Stimulated activated effector memory CD8-positive, alpha-beta T cell treated with anti-CD3 and anti-CD28 coated beads, Interleukin-12 subunit alpha, Interleukin-12 subunit beta, amount 100 ng/mL, for 72 hours (primary cell): Measurements from ENCODE around the gene SFMBT2.
"Not testable (repeated sequence)": the region's sequence is repeated elsewhere in the genome, so short reads cannot be mapped to it uniquely, and the experiment has no call there.

Experiments
- ATAC-seq: fragments of 150-1000 bp; cut with Tn5 transposase; 2 replicates; pipeline ENCODE4 v1.10.0; 2021
- DNase-seq, 2 donors: peaks; one replicate each; pipeline ENCODE4 v3.0.0; 2021 to 2022; ENCODE audit warnings: low spot score in 2 of 2
- H3K27ac Mint-ChIP-seq: one replicate; pipeline ENCODE4 v1.8.0; 2022; ENCODE audit warnings: mild to moderate bottlenecking, mixed read lengths
- H3K36me3 Mint-ChIP-seq: one replicate; pipeline ENCODE4 v1.8.0; 2022; ENCODE audit warnings: mild to moderate bottlenecking, mixed read lengths
- H3K4me1 Mint-ChIP-seq: one replicate; pipeline ENCODE4 v1.8.0; 2022; ENCODE audit warnings: mixed read lengths
- H3K4me3 Mint-ChIP-seq: one replicate; pipeline ENCODE4 v1.8.0; 2022; ENCODE audit warnings: mild to moderate bottlenecking, mixed read lengths
- H3K9me3 Mint-ChIP-seq: one replicate; pipeline ENCODE4 v1.8.0; 2022; ENCODE audit warnings: mixed read lengths

The SFMBT2 gene

DNA sequence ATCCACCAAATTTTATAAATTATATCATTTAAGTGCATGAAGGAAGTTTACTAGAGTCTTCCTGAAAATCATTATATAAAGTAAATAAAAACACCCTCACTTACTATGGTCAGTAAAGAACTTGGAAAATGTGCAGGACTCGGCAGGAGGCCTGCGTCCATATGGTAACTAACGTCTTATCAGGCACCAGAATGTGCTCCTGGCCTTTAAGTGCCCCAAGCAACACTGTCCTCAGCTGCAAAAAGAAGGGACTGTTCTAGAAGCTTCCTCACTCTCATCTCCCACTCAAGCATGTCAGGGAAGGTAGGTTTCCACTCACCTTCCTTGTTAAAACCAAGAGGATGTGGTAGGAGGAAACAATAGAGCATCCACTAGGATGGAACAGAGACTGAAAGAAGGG is 11.3 kb downstream of the SFMBT2 start:
- Mint-ChIP-seq H3K4me1 (peaks cover 64% of the 10 kb centered on the region), H3K36me3 (peaks cover 18% of the 10 kb centered on the region), H3K27ac (peak overlapping the region; percentile 56), H3K4me3 (no peak overlapping the region), H3K9me3 (no peaks in the 10 kb centered on the region)
- no peak for ATAC-seq
- DNase-seq = no peak

GRCh38 chr10:7397049-7398035 is 13.5 kb downstream of the SFMBT2 start:
- H3K9me3 Mint-ChIP-seq = no peaks in the 10 kb centered on the region
- H3K27ac Mint-ChIP-seq = peak overlapping the region; percentile 17
- peaks cover 27% of the 10 kb centered on the region for H3K36me3 Mint-ChIP-seq
- peaks cover 67% of the 10 kb centered on the region for H3K4me1 Mint-ChIP-seq
- peak overlapping the region; percentile 11 for H3K4me3 Mint-ChIP-seq
- no peak for DNase-seq
- peak; percentile 99 for ATAC-seq

- H3K4me1 Mint-ChIP-seq = peaks cover 59% of the 10 kb centered on the region
- DNase-seq = not testable (repeated sequence)
These were observed 18.5 kb downstream of the SFMBT2 start for GRCh38 chr10:7392301-7392700.

GRCh38 chr10:7391748-7392147 is 19.1 kb downstream of the SFMBT2 start:
- ATAC-seq = no peak
- Mint-ChIP-seq H3K36me3 (peaks cover 24% of the 10 kb centered on the region), H3K4me1 (peaks cover 59% of the 10 kb centered on the region), H3K4me3 (no peak overlapping the region), H3K9me3 (no peaks in the 10 kb centered on the region), H3K27ac (no peak overlapping the region)
- DNase-seq = no peak

More at GRCh38 chr10:7392301-7392700, 18.5 kb downstream of the SFMBT2 start:
- not testable (repeated sequence) for H3K9me3 Mint-ChIP-seq, ATAC-seq, H3K27ac Mint-ChIP-seq, H3K4me3 Mint-ChIP-seq
- peaks cover 25% of the 10 kb centered on the region for H3K36me3 Mint-ChIP-seq

- H3K36me3 Mint-ChIP-seq = peaks cover 26% of the 10 kb centered on the region
These were observed 20.1 kb downstream of the SFMBT2 start for GRCh38 chr10:7390689-7391110.

DNA sequence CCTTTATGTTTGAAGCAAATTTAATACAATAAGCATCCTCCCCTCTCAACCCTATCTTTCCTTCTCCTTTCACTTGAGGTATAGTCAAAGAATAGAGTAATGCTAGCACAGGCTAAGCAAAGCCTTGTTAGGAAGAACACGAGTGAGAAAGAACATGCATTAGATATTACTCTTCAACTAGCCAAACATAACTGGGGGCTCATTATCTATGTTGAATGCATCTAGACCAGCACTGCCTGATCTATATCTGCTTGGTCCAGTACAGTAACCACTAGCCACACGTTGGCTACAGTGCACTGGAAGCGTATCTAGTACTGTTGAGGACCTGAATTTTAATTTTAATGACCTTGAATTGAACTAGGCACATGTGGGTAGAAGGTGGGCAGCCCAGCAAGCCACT is 21.0 kb downstream of the SFMBT2 start:
- Mint-ChIP-seq H3K4me3 (no peak overlapping the region), H3K9me3 (no peaks in the 10 kb centered on the region), H3K27ac (peak overlapping the region; percentile 79), H3K4me1 (peaks cover 60% of the 10 kb centered on the region), H3K36me3 (peaks cover 23% of the 10 kb centered on the region)
- DNase-seq (no peak), ATAC-seq (peak; percentile 62)

More at GRCh38 chr10:7390689-7391110, 20.1 kb downstream of the SFMBT2 start:
- H3K9me3 Mint-ChIP-seq, H3K27ac Mint-ChIP-seq, DNase-seq, H3K4me3 Mint-ChIP-seq, ATAC-seq: not testable (repeated sequence)
- H3K4me1 Mint-ChIP-seq = peaks cover 59% of the 10 kb centered on the region

DNA sequence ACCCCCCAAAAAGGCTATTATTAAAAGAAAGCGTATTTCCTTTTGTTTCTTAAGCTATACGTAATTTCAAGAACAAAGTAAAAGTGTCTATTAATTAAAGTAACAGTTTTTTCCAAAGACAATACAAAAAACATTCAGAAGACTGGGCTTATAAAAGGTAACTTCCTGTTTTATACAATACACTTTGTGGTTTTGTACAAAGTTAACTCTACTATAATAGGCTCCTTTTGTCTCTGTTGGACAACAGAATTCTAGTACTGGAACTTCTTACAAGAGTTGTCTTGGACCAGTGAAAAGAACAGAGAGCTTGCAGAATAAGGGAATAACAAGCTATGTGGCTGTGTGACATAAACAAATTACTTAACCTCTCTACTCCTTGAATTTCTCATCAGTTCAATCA is 21.5 kb downstream of the SFMBT2 start:
- peak overlapping the region; percentile 79 for H3K27ac Mint-ChIP-seq
- no peak overlapping the region for H3K4me3 Mint-ChIP-seq
- DNase-seq (no peak), ATAC-seq (no peak)
- H3K4me1 Mint-ChIP-seq = peaks cover 59% of the 10 kb centered on the region
- H3K9me3 Mint-ChIP-seq = no peaks in the 10 kb centered on the region
- H3K36me3 Mint-ChIP-seq = peaks cover 22% of the 10 kb centered on the region

GRCh38 chr10:7388602-7389001 is 22.2 kb downstream of the SFMBT2 start:
- peak; percentile 90 for ATAC-seq
- Mint-ChIP-seq H3K9me3 (no peaks in the 10 kb centered on the region), H3K4me1 (peaks cover 54% of the 10 kb centered on the region), H3K4me3 (peak overlapping the region; percentile 52), H3K36me3 (peaks cover 18% of the 10 kb centered on the region), H3K27ac (peak overlapping the region; percentile 79)
- peak in 1 of 2 donors; percentile 58 for DNase-seq

- Mint-ChIP-seq H3K27ac (peak overlapping the region; percentile 79), H3K4me1 (peaks cover 59% of the 10 kb centered on the region), H3K36me3 (peaks cover 19% of the 10 kb centered on the region), H3K4me3 (peak overlapping the region; percentile 52)
- not testable (repeated sequence) for H3K9me3 Mint-ChIP-seq, DNase-seq, ATAC-seq
These were observed 22.7 kb downstream of the SFMBT2 start for GRCh38 chr10:7388149-7388548.

DNA sequence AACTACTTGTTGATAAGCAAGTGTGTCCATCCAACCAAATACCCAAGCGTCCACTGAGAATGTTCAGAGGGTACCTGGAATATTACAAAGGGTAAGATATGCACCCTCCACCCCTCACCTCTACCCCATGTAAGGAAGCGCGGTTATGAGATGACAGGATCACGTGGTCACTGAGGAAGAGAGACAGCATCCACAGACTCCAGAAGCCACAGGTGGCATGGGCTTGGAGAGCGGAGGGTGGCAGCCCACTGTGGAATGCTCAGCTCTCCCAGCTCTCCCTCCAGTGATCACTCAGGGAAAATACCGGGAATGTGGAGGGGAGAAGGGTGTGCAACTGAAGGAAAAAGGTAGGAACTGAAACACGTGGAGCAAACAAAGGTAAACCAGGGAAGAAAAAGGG is 25.7 kb downstream of the SFMBT2 start:
- Mint-ChIP-seq H3K9me3 (no peaks in the 10 kb centered on the region), H3K4me3 (no peak overlapping the region), H3K36me3 (peaks cover 44% of the 10 kb centered on the region), H3K27ac (peak overlapping the region; percentile 70), H3K4me1 (peaks cover 72% of the 10 kb centered on the region)
- DNase-seq (no peak), ATAC-seq (no peak)

DNA sequence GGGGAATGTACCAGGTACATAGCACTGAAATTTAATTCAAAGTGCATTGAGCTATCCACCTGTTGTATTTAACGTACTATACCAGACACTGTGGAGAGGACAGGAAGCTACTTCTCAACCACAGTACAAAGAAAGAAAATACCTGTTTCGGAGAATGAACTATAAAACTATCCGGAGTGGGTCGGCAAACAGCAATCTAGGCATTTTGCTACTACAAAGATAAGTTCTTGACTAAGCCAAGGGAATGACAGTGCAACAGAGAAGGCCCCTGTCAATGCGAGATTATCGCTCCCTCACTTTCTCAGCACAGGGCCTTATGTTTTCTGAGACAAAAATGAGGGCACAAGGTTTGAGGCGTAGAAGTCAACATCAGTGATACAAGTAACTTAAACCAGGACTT is 27.4 kb downstream of the SFMBT2 start:
- DNase-seq (no peak), ATAC-seq (peak; percentile 76)
- Mint-ChIP-seq H3K4me1 (peaks cover 70% of the 10 kb centered on the region), H3K9me3 (no peaks in the 10 kb centered on the region), H3K36me3 (peaks cover 61% of the 10 kb centered on the region), H3K27ac (peak overlapping the region; percentile 65), H3K4me3 (peak overlapping the region; percentile 9)

- DNase-seq = no peak
- no peaks in the 10 kb centered on the region for H3K9me3 Mint-ChIP-seq
- no peak for ATAC-seq
- H3K4me3 Mint-ChIP-seq = no peak overlapping the region
- peaks cover 77% of the 10 kb centered on the region for H3K36me3 Mint-ChIP-seq
- H3K4me1 Mint-ChIP-seq = peaks cover 61% of the 10 kb centered on the region
- H3K27ac Mint-ChIP-seq = no peak overlapping the region
These were observed 30.1 kb downstream of the SFMBT2 start for GRCh38 chr10:7380704-7381241.

- DNase-seq (no peak), ATAC-seq (peak; percentile 28)
- Mint-ChIP-seq H3K9me3 (no peaks in the 10 kb centered on the region), H3K4me1 (peaks cover 57% of the 10 kb centered on the region), H3K4me3 (no peak overlapping the region), H3K36me3 (peaks cover 90% of the 10 kb centered on the region), H3K27ac (peak overlapping the region; percentile 91)
These were observed 32.0 kb downstream of the SFMBT2 start for GRCh38 chr10:7378602-7379403.

DNA sequence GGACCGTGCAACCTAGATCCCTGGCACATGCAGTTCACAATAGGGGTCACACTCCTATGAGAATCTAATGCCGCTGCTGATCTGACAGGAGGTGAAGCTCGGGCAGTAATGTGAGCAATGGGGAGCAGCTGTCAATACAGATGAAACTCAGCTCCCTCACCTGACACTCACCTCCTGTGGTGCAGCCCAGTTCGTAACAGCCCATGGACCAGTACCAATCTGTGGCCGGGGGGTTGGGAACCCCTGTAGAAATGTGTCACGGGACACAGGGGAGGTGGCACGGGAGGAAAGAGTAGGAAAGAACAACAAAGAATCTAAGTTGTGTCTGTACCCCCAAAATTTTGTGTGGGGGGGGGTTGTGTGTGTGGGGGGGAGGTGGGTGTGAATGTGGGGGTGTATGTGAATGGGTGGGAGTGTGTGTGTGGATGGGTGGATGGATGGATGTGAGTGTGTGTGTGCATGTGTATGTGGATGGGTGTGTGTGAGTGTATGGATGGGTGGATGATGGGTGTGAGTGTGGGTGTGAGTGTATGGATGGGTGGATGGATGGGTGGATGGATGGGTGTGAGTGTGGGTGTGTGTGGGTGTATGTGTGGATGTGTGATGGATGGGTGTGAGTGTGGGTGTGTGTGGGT is 33.1 kb downstream of the SFMBT2 start:
- Mint-ChIP-seq H3K9me3 (no peaks in the 10 kb centered on the region), H3K27ac (peak overlapping the region; percentile 91), H3K36me3 (peaks cover 96% of the 10 kb centered on the region), H3K4me3 (no peak overlapping the region), H3K4me1 (peaks cover 57% of the 10 kb centered on the region)
- no peak for DNase-seq
- ATAC-seq = peak; percentile 46

GRCh38 chr10:7374795-7375194 is 36.0 kb downstream of the SFMBT2 start:
- Mint-ChIP-seq H3K4me1 (peaks cover 57% of the 10 kb centered on the region), H3K27ac (no peak overlapping the region), H3K4me3 (no peak overlapping the region), H3K9me3 (no peaks in the 10 kb centered on the region), H3K36me3 (peaks cover 97% of the 10 kb centered on the region)
- ATAC-seq (no peak), DNase-seq (no peak)
